Uterus (tissue), 4 donors: ENCODE results near the gene GON4L. TPM values are rescaled to one million over a fixed set of nuclear protein-coding genes. Genes with fewer than 3 reads are reported as not detected.
"Not testable (repeated sequence)": the region's sequence is repeated elsewhere in the genome, so short reads cannot be mapped to it uniquely, and the experiment has no call there.

Experiments
- DNase-seq, 2 donors: peaks; one replicate each; pipeline ENCODE4 v3.0.0-alpha.2; 2019 to 2020
- H3K27ac ChIP-seq, 2 donors: fragments of 200-600 bp; sonication (generic); 1 replicate in 1 of 2; 2 replicates in 1 of 2; pipeline ENCODE4 v1.5.1; 2016 to 2018
- H3K27me3 ChIP-seq, 2 donors: fragments of 200-600 bp; sonication (generic); one replicate each; pipeline ENCODE4 v1.5.1; 2018 to 2019; ENCODE audit warnings: control low read depth in 1 of 2
- H3K36me3 ChIP-seq, 2 donors: fragments of 200-600 bp; sonication (generic); one replicate each; pipeline ENCODE4 v1.5.1; 2019; ENCODE audit warnings: control low read depth in 1 of 2
- H3K4me1 ChIP-seq, 2 donors: fragments of 200-600 bp; sonication (generic); one replicate each; pipeline ENCODE4 v1.5.1; 2018 to 2019; ENCODE audit warnings: control low read depth in 1 of 2
- H3K4me3 ChIP-seq, 2 donors: fragments of 200-600 bp; sonication (generic); 1 replicate in 1 of 2; 2 replicates in 1 of 2; pipeline ENCODE4 v1.5.1; 2018 to 2019; ENCODE audit warnings: mild to moderate bottlenecking in 1 of 2
- H3K9me3 ChIP-seq, 2 donors: fragments of 200-600 bp; sonication (generic); one replicate each; pipeline ENCODE4 v1.5.1; 2019; ENCODE audit warnings: control low read depth in 1 of 2
- POLR2A ChIP-seq, 2 donors: fragments of 450-650 bp; IDR thresholded peaks; one replicate each; pipeline ENCODE4 v1.6.1; 2016; ENCODE audit warnings: antibody characterized with exemption in 2 of 2, mild to moderate bottlenecking in 1 of 2, moderate library complexity in 1 of 2
- intact Hi-C: fragments of 100-400 bp; cut with DNase I; formaldehyde crosslinking; loops from one replicate; pipeline ENCODE4 v1.15.1; 2023; ENCODE audit warnings: low total_unique reads
- small RNA-seq: library from RNA; depleted of rRNA; stranded (forward); fragments of <200 nt; gene quantifications from one replicate; pipeline ENCODE3, GENCODE V24; 2016
- total RNA-seq, 4 donors: library from RNA; depleted of rRNA in 3 of 4; stranded (reverse); fragments of >200 nt in 3 of 4; gene quantifications; one replicate each; pipeline versions ENCODE4 v1.1.0 to v1.2.4, GENCODE V29; 2014 to 2023
- TF ChIP-seq, protein P1 (sequence below), 4 experiments: fragments of 200-600 bp in 2 of 4; fragments of 450-650 bp in 2 of 4; sonication (generic) in 2 of 4; IDR thresholded peaks; one replicate each; pipeline ENCODE4 v1.5.1; 2016 to 2019; ENCODE audit warnings: antibody characterized with exemption in 4 of 4, mild to moderate bottlenecking in 2 of 4, moderate library complexity in 1 of 4
- donor health status: DM: yes; HTN: yes; CAD: no.

Gene GON4L
- total RNA-seq, 4 donors from 2014 or later: 49.7 to 93.8 (median 51.9) TPM

DNA sequence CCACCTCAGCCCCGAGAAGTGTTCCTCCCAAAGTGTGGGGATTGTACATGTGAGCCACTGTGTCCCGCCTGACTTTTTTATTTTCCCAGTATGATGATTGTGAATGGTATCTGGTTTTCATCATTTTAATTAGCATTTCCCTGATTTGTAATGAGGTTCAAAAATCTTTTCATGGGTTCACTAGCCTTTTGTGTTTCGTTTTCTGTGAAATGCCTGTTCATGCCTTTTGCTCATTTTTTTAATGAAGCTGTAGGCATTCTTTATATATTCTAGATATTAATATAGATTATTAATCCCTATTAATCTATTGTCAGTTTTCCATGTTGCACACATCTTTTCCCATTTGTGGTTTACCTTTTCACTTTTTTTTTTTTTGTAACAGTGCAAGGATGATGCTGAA lies 147.6 kb downstream of the GON4L start:
- TF ChIP-seq, protein P1, sequence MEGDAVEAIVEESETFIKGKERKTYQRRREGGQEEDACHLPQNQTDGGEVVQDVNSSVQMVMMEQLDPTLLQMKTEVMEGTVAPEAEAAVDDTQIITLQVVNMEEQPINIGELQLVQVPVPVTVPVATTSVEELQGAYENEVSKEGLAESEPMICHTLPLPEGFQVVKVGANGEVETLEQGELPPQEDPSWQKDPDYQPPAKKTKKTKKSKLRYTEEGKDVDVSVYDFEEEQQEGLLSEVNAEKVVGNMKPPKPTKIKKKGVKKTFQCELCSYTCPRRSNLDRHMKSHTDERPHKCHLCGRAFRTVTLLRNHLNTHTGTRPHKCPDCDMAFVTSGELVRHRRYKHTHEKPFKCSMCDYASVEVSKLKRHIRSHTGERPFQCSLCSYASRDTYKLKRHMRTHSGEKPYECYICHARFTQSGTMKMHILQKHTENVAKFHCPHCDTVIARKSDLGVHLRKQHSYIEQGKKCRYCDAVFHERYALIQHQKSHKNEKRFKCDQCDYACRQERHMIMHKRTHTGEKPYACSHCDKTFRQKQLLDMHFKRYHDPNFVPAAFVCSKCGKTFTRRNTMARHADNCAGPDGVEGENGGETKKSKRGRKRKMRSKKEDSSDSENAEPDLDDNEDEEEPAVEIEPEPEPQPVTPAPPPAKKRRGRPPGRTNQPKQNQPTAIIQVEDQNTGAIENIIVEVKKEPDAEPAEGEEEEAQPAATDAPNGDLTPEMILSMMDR (IDR thresholded peaks at IDR 0.05): no peak
- TF ChIP-seq POLR2A (IDR thresholded peaks at IDR 0.05): no peak
- Histone ChIP-seq H3K4me3 (no peak overlapping the region), H3K27ac (no peak overlapping the region), H3K36me3 (no peaks in the 10 kb centered on the region), H3K27me3 (no peaks in the 10 kb centered on the region), H3K4me1 (no peaks in the 10 kb centered on the region), H3K9me3 (no peaks in the 10 kb centered on the region)
- intact Hi-C loops: no loop called here
- DNase-seq: no peak

DNA sequence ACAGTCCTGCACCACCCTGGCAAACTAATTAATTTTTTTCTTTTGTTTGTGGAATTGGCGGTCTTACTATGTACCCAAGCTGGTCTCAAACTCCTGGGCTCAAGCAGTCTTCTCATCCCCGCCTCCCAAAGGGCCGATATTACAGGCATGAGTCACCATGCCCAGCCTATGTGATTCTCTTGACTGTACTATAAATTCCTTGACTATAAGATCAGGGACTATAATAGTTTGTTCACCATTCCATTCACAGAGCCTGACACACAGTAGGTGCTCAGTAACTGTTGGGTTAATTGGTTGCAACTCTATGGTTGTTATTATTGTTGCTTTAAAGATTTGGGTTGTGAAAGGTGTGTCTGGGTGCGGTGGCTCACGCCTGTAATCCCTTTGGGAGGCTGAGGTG lies 150.9 kb downstream of the GON4L start:
- TF ChIP-seq POLR2A (IDR thresholded peaks at IDR 0.05): no peak
- TF ChIP-seq, protein P1 (IDR thresholded peaks at IDR 0.05): no peak
- Histone ChIP-seq H3K4me1 (no peaks in the 10 kb centered on the region), H3K4me3 (no peak overlapping the region), H3K27ac (no peak overlapping the region), H3K36me3 (no peaks in the 10 kb centered on the region), H3K27me3 (no peaks in the 10 kb centered on the region), H3K9me3 (no peaks in the 10 kb centered on the region)
- DNase-seq: no peak
- intact Hi-C loops: no loop called here

DNA sequence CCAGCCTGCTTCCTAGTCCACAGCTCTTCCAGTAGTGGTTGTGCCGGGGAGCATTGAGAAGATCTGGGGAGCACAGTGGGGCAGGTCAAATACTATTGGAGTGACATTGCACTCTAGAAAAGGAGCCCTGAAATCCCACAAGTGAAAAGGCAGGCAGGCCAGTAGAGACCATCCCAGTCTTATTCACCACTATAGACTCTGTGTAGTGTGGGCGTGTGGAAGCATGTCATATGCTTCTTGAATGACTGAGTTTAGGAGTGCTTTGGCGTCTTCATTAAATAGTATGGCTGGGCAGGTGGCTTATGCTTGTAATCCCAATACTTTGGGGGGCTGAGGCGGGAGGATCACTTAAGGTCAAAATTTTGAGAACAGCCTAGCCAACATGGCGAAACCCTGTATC lies 152.6 kb downstream of the GON4L start:
- H3K27me3 ChIP-seq, H3K4me1 ChIP-seq, DNase-seq, H3K9me3 ChIP-seq, intact Hi-C loops, H3K36me3 ChIP-seq, H3K27ac ChIP-seq, H3K4me3 ChIP-seq: not testable (repeated sequence)

DNA sequence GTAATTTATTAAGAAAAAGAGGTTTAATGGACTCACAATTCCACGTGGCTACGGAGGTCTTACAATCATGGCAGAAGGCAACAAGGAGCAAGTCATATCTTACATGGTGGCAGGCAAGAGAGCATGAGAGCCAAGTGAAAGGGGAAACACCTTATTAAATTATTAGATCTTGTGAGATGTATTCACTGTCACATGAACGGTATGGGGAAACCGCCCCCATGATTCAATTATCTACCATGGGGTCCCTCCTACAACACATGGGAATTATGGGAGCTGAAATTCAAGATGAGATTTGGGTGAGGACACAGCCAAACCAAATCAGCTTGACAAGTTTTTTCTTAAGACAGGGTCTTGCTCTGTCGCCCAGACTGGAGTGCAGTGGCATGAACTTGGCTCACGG lies 153.8 kb downstream of the GON4L start:
- Histone ChIP-seq H3K9me3 (no peaks in the 10 kb centered on the region), H3K27ac (no peak overlapping the region), H3K4me3 (no peak overlapping the region), H3K27me3 (no peaks in the 10 kb centered on the region), H3K4me1 (no peaks in the 10 kb centered on the region), H3K36me3 (no peaks in the 10 kb centered on the region)
- intact Hi-C loops: no loop called here
- no peak for TF ChIP-seq POLR2A (IDR thresholded peaks at IDR 0.05)
- TF ChIP-seq, protein P1 (IDR thresholded peaks at IDR 0.05): no peak
- DNase-seq: no peak

DNA sequence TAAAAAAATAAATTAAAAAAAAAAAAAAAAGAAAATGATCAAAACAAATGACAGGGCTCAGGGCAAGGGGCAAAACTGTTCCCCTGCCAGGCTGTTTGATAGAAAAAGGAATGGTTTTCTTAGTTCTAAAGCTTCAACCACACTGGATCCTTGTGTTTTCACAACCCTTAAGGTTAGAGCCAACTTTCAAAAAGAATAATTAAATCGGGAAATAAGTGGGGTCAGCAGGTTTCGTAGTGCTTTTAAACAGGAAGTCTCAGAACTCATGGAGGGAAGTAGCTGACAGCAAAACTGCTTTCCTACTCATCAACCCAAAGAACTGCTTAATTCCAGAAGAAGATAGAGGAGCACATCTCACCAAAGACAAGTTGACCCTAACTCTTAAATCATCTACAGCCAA lies 155.3 kb downstream of the GON4L start:
- H3K9me3 ChIP-seq, H3K4me1 ChIP-seq, H3K4me3 ChIP-seq, H3K36me3 ChIP-seq, DNase-seq, H3K27me3 ChIP-seq, H3K27ac ChIP-seq, intact Hi-C loops: not testable (repeated sequence)

Small RNA genes lying within 50 kb of the gene (small RNA-seq; reads per million reads assigned to genes)
- not detected for gene RF00015

Other genes starting within 250 kb of the GON4L start
- 10 to 100 TPM; 10.6 to 76.8 (median 38.6) TPM for gene MSTO1, start 247.0 kb downstream of the GON4L start, total RNA-seq
- 1,000 to 10,000 TPM in 1 of 4 donors, 100 to 1,000 TPM in 2, 10 to 100 TPM in 1; 79.1 to 6,578 (median 156) TPM for gene YY1AP1, start 168.4 kb downstream of the GON4L start, total RNA-seq
- gene DAP3, start 168.1 kb downstream of the GON4L start, total RNA-seq: 100 to 1,000 TPM in 1 of 4 donors, 10 to 100 TPM in 3; 43.5 to 177 (median 69.6) TPM
- gene SYT11, start 2.4 kb upstream of the GON4L start, total RNA-seq: 10 to 100 TPM; 12.8 to 70.5 (median 24.3) TPM
- 10 to 100 TPM; 12.8 to 65.6 (median 41.8) TPM for gene RIT1, start 54.1 kb upstream of the GON4L start, total RNA-seq
- gene KHDC4, start 77.2 kb upstream of the GON4L start, total RNA-seq: 100 to 1,000 TPM in 1 of 4 donors, 10 to 100 TPM in 3; 28.8 to 139 (median 64.2) TPM
- gene RXFP4, start 84.4 kb upstream of the GON4L start, total RNA-seq: not detected
- gene ARHGEF2, start 121.3 kb upstream of the GON4L start, total RNA-seq: 100 to 1,000 TPM in 1 of 4 donors, 10 to 100 TPM in 3; 59.4 to 178 (median 72.8) TPM
- 100 to 1,000 TPM in 3 of 4 donors, 10 to 100 TPM in 1; 97.6 to 474 (median 227) TPM for gene SSR2, start 163.7 kb upstream of the GON4L start, total RNA-seq
- gene UBQLN4, start 196.6 kb upstream of the GON4L start, total RNA-seq: 10 to 100 TPM in 2 of 4 donors, 1 to 10 TPM in 2; 2.6 to 47.0 (median 12.8) TPM
- 10 to 100 TPM; 17.3 to 97.6 (median 38.1) TPM for gene LAMTOR2, start 197.6 kb upstream of the GON4L start, total RNA-seq
- gene RAB25, start 203.9 kb upstream of the GON4L start, total RNA-seq: 1 to 10 TPM in 2 of 4 donors, not detected in 2; 5.0 to 5.5 TPM
- 10 to 100 TPM in 1 of 4 donors, 1 to 10 TPM in 1, under 1 TPM in 2; 0.29 to 13.3 (median 2.0) TPM for gene MEX3A, start 225.3 kb upstream of the GON4L start, total RNA-seq